HG03196 (cell line): ENCODE data around the gene MKRN3.
"Not testable (repeated sequence)": the region's sequence is repeated elsewhere in the genome, so short reads cannot be mapped to it uniquely, and the experiment has no call there.

Experiments used
- ATAC-seq: cut with Tn5 transposase; IDR thresholded peaks from one replicate; pipeline ENCODE4 v1.9.1; 2021; ENCODE audit not compliant: unreplicated experiment

Gene MKRN3

GRCh38 chr15:23588268-23588667 lies 22.8 kb downstream of the MKRN3 start:
- no peak for ATAC-seq

GRCh38 chr15:23589012-23589411 lies 23.5 kb downstream of the MKRN3 start:
- ATAC-seq: no peak

DNA sequence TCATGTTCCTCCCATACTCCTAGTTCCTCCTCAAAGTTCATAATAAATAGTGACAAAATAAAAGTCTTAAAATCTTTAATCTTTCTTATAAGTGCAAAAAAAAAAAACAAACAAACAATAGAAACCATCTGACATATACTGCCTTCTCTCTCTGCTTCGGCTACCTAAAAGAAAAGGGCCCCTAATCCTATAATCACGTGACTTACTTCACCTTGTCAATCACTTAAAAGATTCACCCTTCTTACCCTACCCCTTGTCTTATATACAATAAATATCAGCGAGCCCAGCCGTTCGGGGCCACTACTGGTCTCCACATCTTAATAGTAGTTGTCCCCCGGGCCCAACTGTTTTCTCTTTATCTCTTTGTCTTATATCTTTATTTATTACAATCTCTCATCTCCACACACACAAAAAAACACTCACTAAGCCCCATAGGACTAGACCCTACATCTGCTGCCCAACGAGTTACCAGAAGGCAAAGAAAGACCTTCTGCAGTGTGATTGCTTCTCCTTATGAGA lies 28.8 kb downstream of the MKRN3 start:
- no peak for ATAC-seq

DNA sequence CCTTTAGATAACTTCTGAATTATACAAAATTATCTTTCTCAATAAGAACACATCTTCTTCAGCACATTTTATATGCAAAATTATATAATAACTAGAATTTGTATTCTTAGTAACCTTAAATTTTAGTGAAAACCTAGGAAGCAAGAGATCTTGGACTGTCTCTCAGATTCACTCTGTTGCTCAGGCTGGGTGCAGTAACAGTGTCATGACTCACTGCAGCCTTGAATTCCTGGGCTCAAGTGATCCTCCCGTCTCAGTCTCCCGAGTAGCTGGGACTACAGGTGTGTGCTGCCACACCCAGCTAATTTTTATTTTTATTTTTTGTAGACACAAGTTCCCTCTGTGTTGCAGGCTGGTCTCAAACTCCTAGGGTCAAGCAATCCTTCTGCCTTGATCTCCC lies 29.9 kb downstream of the MKRN3 start:
- ATAC-seq: no peak

DNA sequence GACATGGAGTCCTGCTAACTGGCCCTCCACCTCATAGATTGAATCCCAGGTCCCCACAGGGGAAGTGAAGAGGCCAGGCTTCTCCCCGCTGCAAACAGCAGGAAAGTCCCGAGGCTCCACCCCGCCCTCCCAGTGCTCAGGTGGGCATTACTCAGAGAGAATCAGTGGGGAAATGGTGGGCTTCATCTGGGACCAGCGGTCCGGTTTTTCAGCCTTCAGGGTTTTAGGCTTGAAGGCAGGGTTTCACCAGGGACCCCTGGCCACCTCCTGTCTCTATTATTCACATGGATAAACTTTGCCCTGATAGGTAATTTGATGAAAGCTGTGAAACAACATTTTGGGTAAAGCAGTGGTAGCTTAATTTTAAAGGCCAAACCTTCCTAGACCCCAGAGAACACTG lies 31.3 kb downstream of the MKRN3 start:
- no peak for ATAC-seq

GRCh38 chr15:23597278-23597677 lies 31.8 kb downstream of the MKRN3 start:
- not testable (repeated sequence) for ATAC-seq

- no peak for ATAC-seq
Observed at GRCh38 chr15:23599053-23599452, 33.6 kb downstream of the MKRN3 start.

- no peak for ATAC-seq
Observed at GRCh38 chr15:23602124-23602523, 36.6 kb downstream of the MKRN3 start.

DNA sequence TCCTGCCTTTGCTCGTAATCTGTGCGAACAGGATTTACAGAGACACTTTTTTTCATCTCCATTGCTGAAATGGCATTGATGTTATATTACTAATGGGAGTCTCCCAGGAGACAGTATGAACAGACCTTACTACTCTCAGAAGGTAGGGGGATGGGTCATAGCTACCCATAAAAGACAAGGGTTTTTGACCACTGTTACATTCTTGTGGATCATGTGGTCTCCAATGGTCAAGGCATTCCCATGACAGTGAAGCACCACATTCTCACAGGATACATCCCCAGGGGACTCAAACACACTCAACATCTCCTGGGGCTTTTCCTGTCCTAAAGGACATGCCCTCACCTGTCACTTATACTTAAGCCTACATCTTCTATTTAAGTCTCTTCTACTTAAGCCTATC lies 40.8 kb downstream of the MKRN3 start:
- ATAC-seq: no peak

DNA sequence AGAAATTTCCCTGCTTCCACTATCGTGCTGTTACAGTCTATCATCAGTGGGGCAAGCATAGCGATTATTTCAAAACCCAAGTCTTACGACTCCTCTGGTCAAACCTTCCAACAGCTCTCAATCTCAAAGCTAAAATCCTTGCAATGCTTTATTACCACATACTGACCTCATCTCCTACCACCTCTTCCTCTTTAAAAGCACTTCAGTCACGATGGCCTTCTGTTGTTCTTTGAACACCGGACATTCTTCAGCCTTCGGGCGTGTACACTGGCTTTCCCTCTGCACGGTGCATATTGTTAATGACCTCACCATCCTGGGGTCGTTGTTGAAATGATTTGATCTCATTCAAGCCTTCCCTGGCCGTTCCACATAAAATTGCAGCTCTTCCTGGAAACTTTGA lies 51.1 kb downstream of the MKRN3 start:
- no peak for ATAC-seq
